ENCODE measurements around the gene RNF157.
"Not testable (repeated sequence)": the region's sequence is repeated elsewhere in the genome, so short reads cannot be mapped to it uniquely, and the experiment has no call there.

The RNF157 gene

GRCh38 chr17:76234354-76234679, 6.0 kb downstream of the RNF157 start:
- no peak for DNase-seq (ENCODE audit: low spot score)

- no peak for DNase-seq (ENCODE audit: low spot score)
These were observed 6.5 kb downstream of the RNF157 start for GRCh38 chr17:76233588-76234353.

GRCh38 chr17:76232342-76232741, 8.0 kb downstream of the RNF157 start:
- no peak for DNase-seq (ENCODE audit: low spot score)

GRCh38 chr17:76226749-76227148, 13.5 kb downstream of the RNF157 start:
- DNase-seq (ENCODE audit: low spot score) = not testable (repeated sequence)

DNA sequence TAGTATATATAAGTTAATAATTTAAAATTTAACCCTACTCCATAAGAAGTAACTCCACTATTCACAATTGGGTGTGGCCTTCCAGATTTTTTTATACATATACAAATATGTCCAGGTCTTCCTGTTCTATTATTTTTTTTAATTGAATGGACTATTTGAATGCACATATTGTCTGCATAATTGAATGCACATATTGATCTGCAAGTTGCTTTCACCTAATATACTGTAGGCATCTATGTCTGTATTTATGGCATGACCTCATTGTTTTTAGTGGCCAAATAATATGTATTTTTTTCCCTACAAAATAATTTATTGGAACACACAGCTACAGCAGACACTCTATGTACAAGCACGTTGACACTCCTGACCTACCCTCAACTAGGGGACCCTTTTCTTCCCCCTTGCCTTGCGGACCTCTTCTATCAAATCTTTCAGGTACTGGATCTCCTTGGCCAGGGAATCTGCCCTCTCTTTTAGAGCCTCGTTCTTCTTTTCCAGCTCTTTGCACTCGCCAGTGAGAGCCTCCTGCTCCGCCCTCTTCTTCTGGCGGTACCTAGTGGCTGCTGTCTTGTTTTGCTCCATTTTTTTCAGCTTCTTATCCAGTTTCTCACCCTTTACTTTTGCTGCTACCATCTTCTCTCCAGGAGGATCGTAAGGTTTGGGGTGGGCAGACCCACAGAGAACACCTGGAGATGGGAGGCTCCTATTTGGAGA, 14.8 kb downstream of the RNF157 start:
- DNase-seq (ENCODE audit: low spot score) = not testable (repeated sequence)

- no peak for DNase-seq (ENCODE audit: low spot score)
These were observed 16.5 kb downstream of the RNF157 start for GRCh38 chr17:76223802-76224201.

- no peak for DNase-seq (ENCODE audit: low spot score)
These were observed 20.5 kb downstream of the RNF157 start for GRCh38 chr17:76219670-76220383.

GRCh38 chr17:76217081-76217480, 23.2 kb downstream of the RNF157 start:
- DNase-seq (ENCODE audit: low spot score) = no peak

DNA sequence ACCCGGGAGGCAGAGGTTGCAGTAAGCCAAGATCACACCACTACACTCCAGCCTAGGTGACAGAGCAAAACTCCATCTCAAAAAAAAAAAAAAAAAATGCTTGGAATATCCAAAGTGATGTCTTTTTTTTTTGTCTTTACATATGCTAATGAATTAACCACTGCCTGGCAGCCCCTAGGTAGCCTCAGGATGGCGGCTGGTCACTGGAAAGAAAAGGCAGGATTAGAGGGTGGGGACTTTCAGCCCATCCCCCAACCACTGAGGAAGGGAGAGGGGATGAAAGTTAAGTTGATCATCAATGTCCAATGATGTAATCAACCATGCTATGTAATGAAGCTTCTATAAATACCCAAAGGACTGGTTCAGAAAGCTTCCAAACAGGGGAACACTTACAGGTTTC, 26.8 kb downstream of the RNF157 start:
- DNase-seq (ENCODE audit: low spot score) = no peak

DNA sequence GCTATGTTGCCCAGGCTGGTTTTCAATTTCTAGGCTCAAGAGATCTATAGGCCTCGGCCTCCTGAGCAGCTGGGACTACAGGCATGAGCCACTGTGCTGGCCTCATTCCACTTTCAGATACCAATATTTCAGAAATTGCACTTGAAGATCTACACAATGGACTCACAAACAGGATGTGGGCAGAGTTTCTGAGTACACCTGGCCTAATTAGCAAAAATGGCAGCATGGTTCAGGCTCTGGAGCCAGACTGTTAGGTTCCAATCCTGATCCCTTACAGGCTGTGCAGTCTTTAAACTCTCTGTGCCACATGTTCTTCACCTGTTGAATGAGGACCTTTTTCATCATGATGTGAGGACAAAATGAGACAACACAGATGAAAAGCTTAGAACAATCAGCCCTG, 32.2 kb downstream of the RNF157 start:
- no peak for DNase-seq (ENCODE audit: low spot score)

GRCh38 chr17:76207275-76208059, 32.8 kb downstream of the RNF157 start:
- no peak for DNase-seq (ENCODE audit: low spot score)

- DNase-seq (ENCODE audit: low spot score) = not testable (repeated sequence)
These were observed 34.6 kb downstream of the RNF157 start for GRCh38 chr17:76205542-76206144.

GRCh38 chr17:76204277-76204676, 36.0 kb downstream of the RNF157 start:
- DNase-seq (ENCODE audit: low spot score) = peak; percentile 74

- DNase-seq (ENCODE audit: low spot score) = no peak
These were observed 39.9 kb downstream of the RNF157 start for GRCh38 chr17:76200354-76200753.

DNA sequence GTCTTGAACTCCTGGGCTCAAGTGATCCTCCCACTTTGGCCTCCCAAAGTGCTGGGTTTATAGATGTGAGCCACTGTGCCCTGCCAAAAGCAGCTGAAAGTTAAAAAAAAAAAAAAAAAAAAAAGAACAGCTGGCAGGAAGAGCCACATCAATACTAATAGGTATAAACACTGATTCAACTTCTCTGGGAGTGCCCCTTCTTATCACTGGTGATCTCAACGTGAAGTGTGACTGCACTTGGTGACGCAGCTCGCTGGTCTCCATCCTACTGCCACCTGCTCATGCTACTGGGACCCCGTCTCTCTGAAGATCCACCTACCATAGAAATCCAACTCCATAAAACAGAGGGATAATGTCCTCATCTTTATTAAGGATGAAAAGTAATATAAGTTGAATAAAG, 40.8 kb downstream of the RNF157 start:
- DNase-seq (ENCODE audit: low spot score) = no peak

- no peak for DNase-seq (ENCODE audit: low spot score)
These were observed 41.6 kb downstream of the RNF157 start for GRCh38 chr17:76198702-76199101.

DNA sequence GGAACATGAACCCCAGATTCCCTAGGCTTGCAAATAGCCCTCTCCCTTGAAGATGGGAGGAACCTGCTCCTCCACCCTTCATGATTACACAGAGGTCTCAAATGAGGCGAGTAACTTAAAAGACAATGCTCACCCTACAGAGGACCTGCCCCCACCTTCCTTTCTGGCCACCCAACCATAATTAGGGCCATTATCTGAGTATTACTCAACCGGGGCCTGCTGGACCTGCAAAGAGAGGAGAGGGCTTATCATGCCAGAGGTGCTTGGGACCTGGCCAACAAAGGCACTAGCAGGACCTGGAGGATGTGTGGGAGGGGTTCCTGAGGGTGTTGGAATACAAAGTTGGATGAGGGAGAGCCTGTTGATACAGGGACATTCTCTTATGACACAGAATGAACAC, 42.4 kb downstream of the RNF157 start:
- no peak for DNase-seq (ENCODE audit: low spot score)

DNA sequence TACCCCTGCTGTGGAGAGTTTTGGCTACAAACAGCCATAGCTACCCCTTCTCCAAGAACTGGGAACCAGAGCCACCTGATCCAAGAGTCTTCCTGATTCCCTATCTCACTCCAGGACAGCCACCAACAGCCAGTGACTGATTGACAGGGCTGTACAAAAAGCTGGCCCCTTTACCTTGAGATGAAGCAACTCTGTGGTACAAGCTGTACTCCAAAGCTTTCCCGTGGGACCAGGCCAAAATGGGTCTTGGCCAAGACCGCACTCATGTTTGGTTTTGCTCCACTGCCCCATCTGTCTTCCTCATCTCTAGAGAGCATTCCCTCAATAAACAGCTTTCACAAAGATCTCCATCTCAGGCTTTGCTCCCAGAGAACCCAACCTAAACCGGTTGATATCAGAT, 43.6 kb downstream of the RNF157 start:
- no peak for DNase-seq (ENCODE audit: low spot score)

DNA sequence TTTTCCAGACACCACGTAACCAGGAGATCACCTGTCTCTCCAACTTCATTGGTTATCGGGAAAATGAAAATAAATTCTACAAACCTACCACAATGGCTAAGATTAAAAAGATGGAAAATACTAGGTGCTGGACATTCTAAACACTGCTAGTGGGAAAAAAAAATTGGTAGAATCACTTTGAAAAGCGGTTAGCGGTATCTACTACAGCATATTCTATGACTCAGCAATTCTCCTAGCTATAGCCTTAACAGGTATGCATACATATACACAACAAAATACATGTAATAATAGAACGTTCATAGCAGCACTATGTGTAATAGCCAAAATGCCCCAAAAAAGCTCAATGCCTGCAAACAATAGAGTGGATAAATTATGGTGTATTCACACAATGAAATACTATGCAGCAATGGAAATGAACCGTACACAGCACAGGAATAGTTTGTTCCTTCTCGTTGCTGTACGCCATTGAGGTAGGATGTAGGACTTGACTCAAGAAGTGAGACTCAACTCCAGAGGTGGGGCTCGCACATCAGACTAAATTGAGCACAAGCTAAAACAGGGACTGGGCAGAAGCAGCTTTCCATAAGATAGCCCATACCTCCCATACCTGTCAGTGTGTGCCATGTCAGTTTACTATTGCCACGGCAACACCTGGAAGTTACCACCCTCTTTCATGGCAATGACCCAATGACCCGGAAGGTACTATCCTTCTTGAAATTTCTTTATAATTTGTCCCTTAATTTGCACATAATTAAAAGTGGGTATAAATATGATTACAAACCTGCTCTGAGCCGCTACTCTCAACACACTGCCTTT, 44.8 kb downstream of the RNF157 start:
- no peak for DNase-seq (ENCODE audit: low spot score)

DNA sequence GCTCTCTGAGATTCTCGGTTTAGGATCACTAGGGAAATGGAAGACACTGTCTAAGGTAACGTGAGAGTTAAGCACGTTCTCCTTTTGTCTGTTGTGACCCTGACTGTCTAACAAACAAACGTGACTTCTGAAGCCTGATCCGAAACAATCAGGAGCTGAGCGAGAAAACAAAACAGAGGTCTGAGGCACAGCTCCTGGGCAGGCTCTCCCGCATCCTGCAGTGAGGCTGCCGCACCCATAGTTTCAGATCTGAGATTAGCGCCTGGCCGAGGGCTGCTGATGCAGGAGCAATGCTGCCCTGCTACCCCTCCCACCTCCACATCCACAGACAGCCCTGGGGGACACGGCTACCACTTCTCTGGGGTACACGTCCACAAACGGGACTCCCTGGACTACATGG, 46.7 kb downstream of the RNF157 start:
- no peak for DNase-seq (ENCODE audit: low spot score)

DNA sequence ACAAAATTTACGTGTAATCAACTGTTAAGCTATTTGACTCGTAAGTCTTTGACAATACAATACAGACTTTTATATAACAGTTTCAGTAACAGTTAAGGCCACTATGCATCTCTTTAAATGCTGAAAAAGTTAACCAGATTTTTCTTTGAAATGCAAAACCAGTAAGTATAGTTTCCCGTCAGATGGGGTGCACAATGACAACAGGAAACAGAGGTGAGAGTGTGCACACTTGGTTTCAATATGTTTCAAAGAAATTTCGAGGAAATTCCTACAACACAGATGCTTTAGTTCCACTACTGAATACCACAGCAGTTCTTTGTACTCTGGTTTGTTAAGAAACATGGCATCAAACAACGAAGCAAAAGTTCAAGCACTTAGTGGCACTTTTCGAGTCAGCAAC, 48.4 kb downstream of the RNF157 start:
- no peak for DNase-seq (ENCODE audit: low spot score)
